GM12878 (cell line): Measurements from ENCODE around the gene ANKRD16. TPM values are rescaled to one million over a fixed set of nuclear protein-coding genes. Genes with fewer than 3 reads are reported as not detected.

ENCODE experiments used
- ATAC-seq: fragments of 200-7000 bp; cut with Tn5 transposase; 3 replicates; pipeline ENCODE4 v1.9.1; 2020; ENCODE audit warnings: mild to moderate bottlenecking, moderate library complexity
- BruUV-seq: library from RNA; stranded (reverse); fragments of 400-500 nt; replicated peaks from 2 replicates; lab custom pipeline; 2021; lab: Mats Ljungman, UMichigan
- CTCF ChIA-PET: fragments of 300-600 bp; sonication (Branson Sonifier 250); formaldehyde crosslinking; extraction: SDS; loops from one replicate; lab custom pipeline; 2021; ENCODE audit warnings: inconsistent platforms; lab: Yijun Ruan, JAX
- POLR2A ChIA-PET: fragments of 350-600 bp; formaldehyde crosslinking; extraction: SDS; loops from one replicate; lab custom pipeline; 2021; ENCODE audit warnings: inconsistent platforms; lab: Charles Lee
- RAD21 ChIA-PET: fragments of 300-600 bp; sonication (Branson Sonifier 250); formaldehyde crosslinking; loops from one replicate; lab custom pipeline; 2023; ENCODE audit warnings: antibody characterized with exemption; ENCODE audit not compliant: unreplicated experiment; lab: Charles Lee
- SMC1A ChIA-PET: fragments of 300-600 bp; sonication (Branson Sonifier 250); formaldehyde crosslinking; loops from one replicate; lab custom pipeline; 2023; ENCODE audit not compliant: unreplicated experiment, uncharacterized antibody; lab: Charles Lee
- DNase-seq: peaks from one replicate; pipeline ENCODE4 v3.0.0-alpha.2; 2011; ENCODE audit warnings: low read depth, low spot score
- FAIRE-seq: peaks from 3 replicates; lab custom pipeline; 2011; peaks lifted over from hg19 to GRCh38; lab: Jason Lieb, UNC
- H2AFZ ChIP-seq: 2 replicates; pipeline ENCODE4 v1.6.0; 2011; ENCODE audit warnings: low read depth, low read length, control low read depth; ENCODE audit not compliant: control insufficient read depth
- H3K27ac ChIP-seq: 2 replicates; pipeline ENCODE4 v1.5.1; 2011; ENCODE audit warnings: control low read depth; ENCODE audit not compliant: control insufficient read depth, insufficient read depth
- H3K27me3 ChIP-seq, 2 experiments: replicated peaks in 1 of 2; 2 replicates each; pipeline versions ENCODE4 v1.6.0 to v1.6.1; 2011; ENCODE audit warnings: low read length in 1 of 2; ENCODE audit not compliant: control insufficient read depth in 2 of 2, insufficient read depth in 2 of 2
- H3K36me3 ChIP-seq, 2 experiments: 2 replicates each; pipeline ENCODE4 v1.5.1; 2011; ENCODE audit warnings: low read length in 1 of 2; ENCODE audit not compliant: control insufficient read depth in 2 of 2, insufficient read depth in 2 of 2
- H3K4me1 ChIP-seq: 2 replicates; pipeline ENCODE4 v1.6.1; 2011; ENCODE audit warnings: mild to moderate bottlenecking, low read length, moderate library complexity, mixed read lengths; ENCODE audit not compliant: control insufficient read depth, insufficient read depth
- H3K4me2 ChIP-seq: 2 replicates; pipeline ENCODE4 v1.6.0; 2011; ENCODE audit warnings: control low read depth; ENCODE audit not compliant: control insufficient read depth, insufficient read depth
- H3K4me3 ChIP-seq: fragments of 200-600 bp; sonication (generic); 2 replicates; pipeline ENCODE4 v1.5.1; 2016
- H3K79me2 ChIP-seq: 2 replicates; pipeline ENCODE4 v1.6.0; 2011; ENCODE audit warnings: low read length; ENCODE audit not compliant: control insufficient read depth, insufficient read depth
- H3K9ac ChIP-seq: 2 replicates; pipeline ENCODE4 v1.8.0; 2011; ENCODE audit warnings: low read length, control low read depth, mixed read lengths; ENCODE audit not compliant: control insufficient read depth, insufficient read depth
- H3K9me3 ChIP-seq: replicated peaks from 3 replicates; pipeline ENCODE4 v1.5.1; 2011; ENCODE audit warnings: mild to moderate bottlenecking, low read length; ENCODE audit not compliant: control insufficient read depth, insufficient read depth
- H4K20me1 ChIP-seq: 2 replicates; pipeline ENCODE4 v1.6.0; 2011; ENCODE audit not compliant: control insufficient read depth, insufficient read depth
- BCL3 ChIP-seq: IDR thresholded peaks from 2 replicates; pipeline ENCODE4 v1.6.1; 2011; ENCODE audit warnings: borderline replicate concordance, low read depth, mild to moderate bottlenecking, moderate library complexity, low read length; ENCODE audit not compliant: insufficient read depth, poor library complexity, severe bottlenecking
- HDGF ChIP-seq: fragments of 450-650 bp; IDR thresholded peaks from 2 replicates; pipeline ENCODE4 v1.6.1; 2016; ENCODE audit warnings: antibody characterized with exemption
- MLLT1 ChIP-seq: fragments of 450-650 bp; IDR thresholded peaks from 2 replicates; pipeline ENCODE4 v1.6.1; 2016; ENCODE audit warnings: mild to moderate bottlenecking
- RELA ChIP-seq: fragments of 450-650 bp; IDR thresholded peaks from 2 replicates; pipeline ENCODE4 v1.8.0; 2014; ENCODE audit warnings: borderline replicate concordance; ENCODE audit not compliant: partially characterized antibody
- ZBED1 ChIP-seq: IDR thresholded peaks from 2 replicates; pipeline ENCODE4 v1.6.1; 2016; ENCODE audit warnings: borderline replicate concordance
- WGBS: methylation state at CpG from one replicate; pipeline ENCODE4 v1.1.6; 2016; ENCODE audit warnings: low lambda C conversion rate; ENCODE audit not compliant: insufficient replicate concordance, insufficient coverage; ENCODE audit errors: missing lambda C conversion rate; 5-methylcytosine and 5-hydroxymethylcytosine counted together
- in situ Hi-C: fragments of 300-500 bp; cut with MboI; formaldehyde crosslinking; loops from 9 replicates; pipeline ENCODE4 v1.14.3; 2018; ENCODE audit warnings: mixed read lengths
- intact Hi-C: fragments of 100-400 bp; cut with micrococcal nuclease; formaldehyde crosslinking; loops from one replicate; pipeline ENCODE4 v1.14.2; 2022; ENCODE audit not compliant: unreplicated experiment
- polyA plus RNA-seq, 11 experiments: library from polyadenylated mRNA; depleted of rRNA in 4 of 11; unstranded in 6 of 11; stranded (reverse) in 5 of 11; fragments of >200 nt; fragmentation: Nextera tagmentation in 4 of 11; fragmentation: Illumina TruSeq in 1 of 11; extraction: Ambion mirVana in 4 of 11; extraction: Trizol in 1 of 11; gene quantifications; 1 replicate in 1 of 11; 2 replicates in 10 of 11; pipeline versions ENCODE4 v1.2.1 to v1.2.3, GENCODE V29; 2011 to 2016; ENCODE audit warnings: inconsistent platforms in 2 of 11, missing spikeins in 2 of 11, low read depth in 1 of 11
- total RNA-seq, 4 experiments: library from RNA; depleted of rRNA in 3 of 4; stranded (reverse); fragments of >200 nt in 3 of 4; fragmentation: Illumina TruSeq in 1 of 4; extraction: Trizol in 1 of 4; gene quantifications; 2 replicates each; pipeline versions ENCODE4 v1.2.1 to v1.2.3, GENCODE V29; 2013 to 2021

The ANKRD16 gene
- total and polyA plus RNA-seq, 10 of the 15 experiments (the other 5 are each of a cell fraction or from before 2014, with no cell fraction given), result 0.57 to 13.6 (median 4.4) TPM

- TF ChIP-seq BCL3, result no peak
- no peak for TF ChIP-seq MLLT1
- TF ChIP-seq HDGF, result no peak
Measured at GRCh38 chr10:5937016-5937415, 47.3 kb upstream of the ANKRD16 start (continued).

GRCh38 chr10:5935628-5936027, 45.9 kb upstream of the ANKRD16 start:
- Histone ChIP-seq H3K27ac (no peak overlapping the region), H3K9me3 (no peaks in the 10 kb centered on the region; the same call in 1 of the 3 replicates), H3K4me1 (no peaks in the 10 kb centered on the region), H4K20me1 (no peaks in the 10 kb centered on the region), H3K79me2 (no peaks in the 10 kb centered on the region), H3K27me3 (no peaks in the 10 kb centered on the region), H3K4me3 (no peak overlapping the region), H3K36me3 (peaks cover 9 to 31% of the 10 kb centered on the region in 2 experiments), H3K4me2 (no peak overlapping the region), H2AFZ (no peak overlapping the region), H3K9ac (no peak overlapping the region)
- ATAC-seq (no peak), DNase-seq (no peak), FAIRE-seq (no peak)
- ChIA-PET RAD21 (no interaction called here), CTCF (interaction anchor here (1.4 kb wide), 1 partner anchor 14 kb away, joined by 4 read pairs; no protein-coding TSS in a partner anchor), POLR2A (no interaction called here), SMC1A (interaction anchor here (2.1 kb wide), 1 partner anchor 91 kb away, joined by 8 read pairs; no protein-coding TSS in a partner anchor)
- no peak for TF ChIP-seq RELA
- no peak for TF ChIP-seq ZBED1
- intact Hi-C loops, result no loop called here
- in situ Hi-C loops, result no loop called here
- WGBS, result 95% methylated on average over 10 of the region's 10 CpGs
- TSS peak; percentile 39 for BruUV-seq
